Activated CD4-positive, alpha-beta T cell treated with anti-CD3 and anti-CD28 coated beads, Interleukin-2, Interleukin-6, amounts not matched to agents 100 ng/mL and 50 ng/mL, durations not matched to agents 16 hours and 8 hours (primary cell): ENCODE results near the gene CCN6.
A peak's percentile ranks its signal among the peaks of the same experiment; 100 is the strongest.
"Not testable (repeated sequence)": the region's sequence is repeated elsewhere in the genome, so short reads cannot be mapped to it uniquely, and the experiment has no call there.

ENCODE experiments used
- DNase-seq: peaks from one replicate; pipeline ENCODE4 v3.0.0-alpha.2; 2020

Gene CCN6

DNA sequence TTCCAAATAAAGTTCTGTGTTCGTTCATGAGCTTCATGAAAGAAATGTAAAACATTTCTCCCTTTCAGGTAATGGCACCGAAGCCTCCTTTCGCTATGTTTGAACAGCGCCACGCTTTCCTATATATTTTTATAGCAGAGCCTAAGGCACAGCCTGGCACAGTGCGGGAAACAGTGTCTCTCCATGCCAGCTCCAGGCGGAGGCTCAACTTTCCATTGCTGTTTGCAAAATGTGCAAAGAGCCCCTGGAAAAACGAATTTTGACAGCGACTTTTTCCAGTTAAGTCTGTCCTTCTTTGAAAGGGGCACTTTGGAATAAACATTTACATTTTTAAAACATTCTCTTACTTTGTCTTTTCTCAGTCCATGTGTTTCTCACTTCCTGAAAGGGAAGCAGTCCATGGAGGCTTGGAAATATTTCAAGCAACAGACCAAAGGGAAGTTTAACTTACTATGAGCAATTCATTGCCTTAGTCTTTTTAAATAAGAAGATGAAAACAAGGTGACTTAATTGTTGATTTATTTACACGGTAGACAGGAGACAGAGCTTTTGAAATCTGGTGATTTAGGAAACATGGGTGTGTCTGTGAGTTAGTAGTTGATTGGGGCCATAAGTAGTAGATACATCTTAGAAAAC, 769 bp downstream of the CCN6 start:
- DNase-seq: no peak

DNA sequence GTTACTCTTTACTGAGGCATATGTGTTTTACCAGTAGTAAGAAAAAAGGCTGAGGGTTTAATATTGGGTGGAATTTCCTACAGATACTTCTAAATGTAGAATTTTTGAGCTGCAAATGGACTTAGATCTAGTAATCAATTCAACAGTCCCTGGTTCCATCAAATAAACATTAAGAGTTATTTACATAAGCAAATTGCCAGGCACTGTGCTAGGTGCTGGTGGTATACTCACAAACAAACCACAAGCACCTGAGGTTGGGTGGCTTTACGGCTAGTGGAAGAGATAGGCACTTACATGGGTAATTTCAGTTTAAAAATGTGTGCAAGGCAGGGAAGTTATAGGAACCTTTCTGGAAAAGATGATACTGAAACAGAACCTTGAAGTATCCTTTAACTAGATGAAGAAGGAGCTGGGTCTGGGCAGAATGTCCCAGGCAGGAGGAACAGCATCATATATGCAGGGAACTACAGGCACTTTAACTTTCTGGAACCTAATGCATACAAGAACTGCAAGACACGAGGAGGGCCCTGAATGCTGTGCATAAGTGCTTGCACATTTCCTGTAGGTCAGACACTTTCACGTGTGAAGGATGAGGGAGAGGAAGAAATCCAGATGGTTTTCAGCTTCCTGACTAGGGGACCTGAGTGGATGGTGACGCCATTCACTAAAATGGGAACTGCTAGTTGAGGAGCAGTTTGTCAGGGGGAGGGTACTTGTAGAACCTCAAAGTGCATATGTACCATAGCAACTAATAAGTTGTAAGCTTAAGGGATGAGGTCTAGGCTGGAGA, 4.5 kb downstream of the CCN6 start:
- no peak for DNase-seq

DNA sequence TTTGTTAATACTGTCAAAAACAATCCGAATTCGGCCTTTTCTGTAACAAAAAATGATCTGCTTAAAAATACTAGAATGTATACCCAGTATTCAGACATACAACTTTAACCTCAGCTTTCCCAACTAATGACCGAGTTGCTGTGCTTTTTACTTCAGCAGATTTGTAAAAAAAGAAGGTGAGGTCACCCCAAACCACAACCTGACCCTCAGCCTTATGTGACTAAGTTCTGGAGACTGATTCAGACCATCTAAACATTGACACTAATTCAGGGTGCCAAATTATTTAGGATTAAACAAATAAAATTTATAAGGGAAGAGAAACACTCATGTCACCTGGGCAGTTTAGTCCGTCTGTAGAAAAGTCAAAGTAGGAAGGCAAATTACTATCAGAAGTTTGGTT, 7.7 kb downstream of the CCN6 start:
- DNase-seq: no peak

DNA sequence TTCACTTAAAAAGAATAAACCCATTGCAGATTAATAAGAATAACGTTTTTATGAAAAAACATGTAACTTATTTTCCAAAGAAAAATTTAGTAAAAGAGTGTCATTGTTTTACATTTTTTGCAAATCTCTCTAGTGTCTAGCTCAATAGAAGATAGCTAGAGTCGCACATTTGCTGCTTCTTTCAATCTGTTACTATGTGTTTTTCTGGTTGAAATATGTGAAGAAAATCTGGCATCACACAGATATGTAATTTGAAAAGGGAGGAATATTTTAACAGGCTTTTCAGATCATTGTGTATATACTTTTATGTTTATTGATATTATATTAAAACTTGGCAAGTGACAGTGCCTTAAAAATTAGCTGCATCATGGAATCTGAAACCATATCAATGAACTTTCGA, 9.1 kb downstream of the CCN6 start:
- no peak for DNase-seq

DNA sequence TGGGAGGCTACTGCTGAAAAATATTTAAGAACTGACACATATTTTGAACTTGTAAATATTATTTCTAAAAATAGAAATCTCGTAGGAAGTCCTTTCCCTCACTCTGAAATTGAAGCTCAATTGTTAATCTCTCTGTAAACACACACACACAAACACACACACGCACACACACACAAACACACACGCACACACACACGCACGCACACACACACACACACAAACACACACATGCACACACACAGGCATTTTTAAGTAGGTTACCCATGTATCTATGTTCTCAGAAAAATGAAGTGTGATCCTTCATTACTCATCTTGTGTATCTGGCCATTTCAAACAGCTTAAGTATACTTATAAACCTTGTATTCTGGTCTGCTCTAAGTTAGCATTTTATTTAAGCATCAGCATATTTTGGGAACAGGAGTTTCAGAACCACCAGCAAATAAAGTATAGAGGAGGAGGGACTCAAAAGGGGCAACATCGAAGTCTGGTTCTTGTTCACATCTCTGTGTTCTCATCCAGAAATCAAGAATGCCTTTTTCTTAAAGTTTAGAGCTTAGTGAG, 11.6 kb downstream of the CCN6 start:
- no peak for DNase-seq

DNA sequence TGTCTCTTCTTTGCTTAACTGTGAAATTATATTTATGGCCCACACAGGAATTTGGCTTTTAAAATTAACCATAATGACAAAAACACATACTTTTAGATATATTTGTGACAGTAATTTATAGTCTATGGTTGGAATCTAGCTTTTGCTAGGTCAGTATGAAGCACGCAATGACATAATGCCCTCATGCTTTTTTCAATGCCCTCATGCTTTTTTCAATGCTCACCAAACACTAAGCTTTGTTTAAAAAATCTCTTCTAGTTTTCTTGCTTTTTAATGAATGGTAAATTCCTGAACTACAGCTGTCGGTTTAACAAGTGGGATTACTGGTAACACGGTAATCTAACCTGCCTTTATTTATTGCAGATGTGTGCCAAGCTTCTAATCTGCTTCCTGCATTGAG, 12.7 kb downstream of the CCN6 start:
- DNase-seq: no peak

DNA sequence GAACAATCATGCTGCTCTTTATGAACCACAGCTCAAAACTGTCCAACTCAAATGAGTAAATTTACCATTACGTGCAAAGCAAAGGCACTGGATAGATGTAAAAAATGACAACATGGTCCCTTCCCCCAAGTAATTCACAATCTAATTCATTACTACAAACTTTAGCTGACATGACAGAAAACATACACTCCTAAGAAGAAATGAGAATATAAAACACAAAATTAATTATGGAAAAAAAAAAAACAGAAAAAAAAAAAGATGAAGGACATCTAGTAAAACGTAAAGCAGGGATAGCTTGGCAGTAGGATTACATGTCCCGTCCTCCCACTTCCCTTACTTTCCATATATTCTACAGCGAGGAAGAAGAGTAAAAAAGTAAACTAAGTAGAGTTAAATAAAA, 27.7 kb downstream of the CCN6 start:
- no peak for DNase-seq

DNA sequence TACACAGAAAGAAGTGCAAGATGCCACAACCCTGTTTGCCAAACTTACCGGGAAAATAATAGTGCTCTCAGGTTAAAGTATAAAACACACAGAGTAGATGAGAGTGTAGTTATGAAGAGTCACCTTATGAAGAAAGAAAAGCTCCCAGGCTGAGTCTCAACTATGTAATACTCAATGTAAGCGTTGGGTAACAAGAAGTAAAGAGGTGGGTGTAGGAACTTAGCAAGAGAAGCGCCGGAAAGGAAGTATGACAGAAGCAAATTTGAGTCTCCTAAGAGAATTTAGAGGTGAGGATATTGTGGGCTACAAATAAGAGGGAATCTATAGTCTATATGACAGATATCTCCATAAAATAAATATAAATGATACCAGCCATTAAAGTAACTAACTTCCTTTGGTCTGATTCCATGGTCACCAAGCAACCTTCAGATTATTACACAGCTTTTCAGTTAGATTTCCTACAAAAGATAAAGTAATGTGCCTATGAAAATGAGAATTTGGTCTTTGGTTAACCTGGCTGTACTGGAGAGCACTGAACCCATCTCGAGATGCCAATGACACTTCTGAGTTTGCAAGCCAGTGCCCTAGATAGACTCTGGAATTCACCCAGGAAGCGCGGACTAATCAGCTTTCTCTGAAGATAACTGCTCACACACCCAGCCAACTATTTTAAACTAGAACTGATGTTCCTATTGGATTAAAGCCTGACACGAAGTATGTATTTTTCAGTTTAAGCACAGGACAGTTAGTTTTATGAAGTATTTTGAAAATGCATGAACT, 31.6 kb downstream of the CCN6 start:
- no peak for DNase-seq

DNA sequence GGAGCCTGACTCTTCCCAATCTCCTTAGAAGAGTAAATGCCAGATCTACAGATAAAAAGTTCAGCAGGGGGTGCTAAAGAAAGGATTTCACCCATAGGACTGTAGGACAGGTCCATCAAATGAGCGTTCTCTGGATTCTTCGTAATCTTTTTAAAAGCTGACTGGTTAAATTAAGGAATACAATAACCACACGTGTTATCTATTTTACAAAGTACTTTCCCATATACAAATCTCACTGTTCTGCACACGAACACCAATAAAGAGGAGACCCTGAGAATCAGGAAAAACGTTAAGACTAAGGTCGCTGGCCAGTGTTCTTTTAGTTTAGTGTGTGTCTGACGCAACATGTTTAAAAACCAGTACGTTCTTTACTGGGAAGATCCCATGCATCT, 32.8 kb downstream of the CCN6 start:
- peak; percentile 37 for DNase-seq

DNA sequence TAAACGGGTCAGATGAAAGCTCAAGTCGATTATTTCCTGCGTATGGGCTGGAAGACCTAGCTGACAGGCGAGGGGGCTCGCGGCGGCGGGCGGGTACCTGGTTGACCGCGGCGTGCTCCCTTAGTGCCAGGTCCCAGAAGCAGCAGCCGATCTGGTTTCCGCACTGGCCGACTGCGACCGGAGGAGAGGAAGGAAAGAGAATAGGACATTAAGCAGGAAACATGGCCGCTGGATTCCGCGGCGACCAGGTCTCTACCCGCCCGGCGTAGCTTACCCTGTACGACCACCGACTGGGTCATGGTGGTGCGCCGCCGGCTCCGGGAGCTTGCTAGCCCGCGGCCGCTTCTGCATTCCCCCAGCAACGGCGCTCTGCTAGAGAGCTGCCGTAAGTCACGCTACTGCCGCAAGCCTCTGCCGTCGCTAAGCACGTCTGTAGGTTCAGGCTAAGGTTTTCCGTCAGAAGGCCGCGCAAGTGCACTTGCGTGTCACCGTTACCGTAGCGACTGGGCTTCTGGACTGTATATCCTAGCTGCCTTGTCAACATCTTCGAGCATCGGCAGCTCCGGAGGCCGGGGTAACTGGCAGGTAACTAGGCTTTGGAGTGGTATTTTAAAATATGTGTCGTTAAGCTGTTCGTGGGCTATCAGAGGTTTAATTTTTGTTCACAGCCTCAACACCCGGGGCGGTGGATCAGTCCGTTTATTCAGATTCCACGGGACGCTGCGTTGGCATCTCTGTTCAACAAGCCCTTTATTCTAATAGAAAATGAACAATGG, 33.4 kb downstream of the CCN6 start, which contains the start of the genes FAM229B and TUBE1:
FAM229B (plus strand) TSS at position 456 of the 776 bp plus-strand sequence. CDS start 11,693 bp downstream, outside the sequence.
TUBE1 (minus strand) TSS at position 347 of the 776 bp plus-strand sequence; CDS start at position 299, 48 bp downstream.
- peak; percentile 94 for DNase-seq

DNA sequence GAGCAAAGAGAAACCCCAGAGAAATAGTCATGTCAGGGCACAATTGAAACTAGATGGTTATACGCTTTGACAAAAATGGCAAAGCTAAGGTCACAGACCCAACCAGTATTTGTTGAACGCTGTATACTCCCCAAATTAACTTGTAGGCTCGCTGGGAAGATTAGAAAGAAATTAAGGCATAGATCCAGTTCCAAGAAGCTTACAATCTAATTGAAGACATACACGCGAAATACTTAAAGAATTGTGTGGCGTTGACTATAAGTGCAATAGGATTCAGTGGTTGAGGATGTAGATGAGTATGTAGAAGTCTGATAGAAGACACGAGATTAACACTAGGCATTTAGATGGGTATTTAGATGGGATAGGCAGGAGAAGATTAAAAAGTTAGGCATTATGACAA, 34.0 kb downstream of the CCN6 start:
- DNase-seq: no peak

DNA sequence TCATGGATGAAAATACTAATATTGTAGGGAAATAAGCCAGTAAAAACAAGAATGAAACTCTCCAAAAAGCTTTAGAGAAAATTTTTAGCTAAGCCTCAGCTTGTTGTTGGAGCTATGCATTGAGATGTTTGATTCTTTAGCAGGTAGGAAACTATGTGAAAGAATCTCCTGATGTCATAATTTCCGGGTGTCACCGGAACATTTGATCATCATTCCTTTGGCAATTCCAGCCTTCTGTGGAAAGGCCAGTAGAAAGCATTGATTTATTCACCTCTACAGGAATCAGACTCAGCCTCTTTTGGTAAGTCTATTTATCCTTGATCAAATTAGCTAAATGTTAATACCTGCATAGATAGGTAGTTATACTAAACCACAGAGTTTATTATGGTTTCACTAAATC, 43.0 kb downstream of the CCN6 start:
- DNase-seq: no peak

DNA sequence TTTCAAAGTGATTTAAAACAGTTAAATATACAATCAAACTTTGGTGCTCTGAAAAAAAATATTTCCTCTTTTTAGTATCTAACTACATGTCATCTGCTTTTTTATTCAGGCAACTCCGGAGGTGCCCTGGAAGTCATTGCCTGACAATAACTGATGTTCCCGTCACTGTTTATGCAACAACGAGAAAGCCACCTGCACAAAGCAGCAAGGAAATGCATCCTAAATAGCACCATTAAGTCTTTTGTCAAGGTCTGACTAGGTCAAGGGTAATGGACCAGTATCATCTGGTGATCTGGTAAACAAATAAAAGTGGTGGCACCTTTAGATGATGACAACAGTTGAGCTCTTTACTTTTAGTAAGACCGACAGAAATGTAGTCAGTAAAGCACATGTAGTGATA, 46.7 kb downstream of the CCN6 start:
- DNase-seq: no peak

DNA sequence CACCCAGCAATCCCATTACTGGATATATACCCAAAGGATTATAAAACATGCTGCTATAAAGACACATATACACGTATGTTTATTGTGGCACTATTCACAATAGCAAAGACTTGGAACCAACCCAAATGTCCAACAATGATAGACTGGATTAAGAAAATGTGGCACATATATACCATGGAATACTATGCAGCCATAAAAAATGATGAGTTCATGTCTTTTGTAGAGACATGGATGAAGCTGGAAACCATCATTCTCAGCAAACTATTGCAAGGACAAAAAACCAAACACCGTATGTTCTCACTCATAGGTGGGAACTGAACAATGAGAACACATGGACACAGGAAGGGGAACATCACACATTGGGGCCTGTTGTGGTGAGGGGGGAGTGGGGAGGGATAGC, 52.1 kb downstream of the CCN6 start:
- DNase-seq: not testable (repeated sequence)

DNA sequence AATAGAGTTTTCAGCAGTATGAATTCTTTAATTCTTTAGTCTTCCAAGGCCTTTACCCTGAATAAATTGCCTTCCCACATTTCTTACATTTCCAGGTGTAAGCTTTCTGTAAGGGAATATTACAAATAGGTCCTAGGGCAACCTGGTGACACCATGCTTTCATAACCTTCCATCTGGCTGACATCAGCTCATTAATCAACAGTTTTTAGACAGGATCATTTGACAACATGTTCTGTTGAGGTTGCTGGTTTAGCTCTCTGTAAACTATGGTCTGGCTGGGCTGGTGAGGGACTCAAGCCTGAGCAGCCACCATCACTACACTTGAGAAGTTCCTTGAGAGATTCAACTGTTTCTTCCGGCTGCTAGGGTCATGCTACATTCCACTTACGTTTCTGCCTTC, 52.7 kb downstream of the CCN6 start:
- no peak for DNase-seq

DNA sequence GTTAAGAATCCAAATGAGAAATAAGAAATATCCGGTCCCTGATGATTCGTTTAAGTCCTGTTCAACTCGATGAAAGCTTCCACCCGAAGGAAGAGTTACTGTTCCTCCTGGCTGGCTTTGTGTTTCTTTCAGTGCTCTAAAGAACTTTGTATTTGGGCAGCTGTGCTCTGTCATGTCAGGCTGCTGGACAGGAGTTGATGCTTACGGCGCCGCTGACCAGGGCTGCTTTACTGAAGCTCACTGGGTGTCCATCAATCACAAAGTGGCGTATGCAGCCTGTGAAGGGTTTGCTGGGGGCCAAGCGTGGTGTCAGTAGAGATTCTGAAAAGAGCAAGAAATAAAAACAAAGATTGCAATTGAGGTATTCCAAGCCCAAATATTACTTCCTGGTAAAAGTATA, 55.4 kb downstream of the CCN6 start:
- no peak for DNase-seq

DNA sequence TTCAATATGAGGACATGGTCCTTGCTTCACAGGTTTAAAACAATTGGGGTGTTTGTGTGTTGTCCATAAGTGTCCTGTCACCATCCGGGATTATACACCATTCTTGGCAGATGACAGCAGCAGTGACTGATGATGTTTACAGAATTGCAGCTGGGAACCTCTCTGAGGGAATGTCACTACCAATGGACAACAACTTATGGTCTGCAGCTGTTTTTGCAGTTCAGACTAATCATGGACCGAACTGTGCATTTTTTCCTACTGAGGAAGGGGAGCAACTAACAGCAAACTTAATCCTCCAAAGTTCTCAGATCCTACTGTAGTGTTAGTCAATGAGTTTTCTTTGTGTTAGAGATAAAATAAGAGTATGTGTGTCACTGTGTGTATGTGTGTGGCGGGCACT, 59.5 kb downstream of the CCN6 start:
- no peak for DNase-seq

DNA sequence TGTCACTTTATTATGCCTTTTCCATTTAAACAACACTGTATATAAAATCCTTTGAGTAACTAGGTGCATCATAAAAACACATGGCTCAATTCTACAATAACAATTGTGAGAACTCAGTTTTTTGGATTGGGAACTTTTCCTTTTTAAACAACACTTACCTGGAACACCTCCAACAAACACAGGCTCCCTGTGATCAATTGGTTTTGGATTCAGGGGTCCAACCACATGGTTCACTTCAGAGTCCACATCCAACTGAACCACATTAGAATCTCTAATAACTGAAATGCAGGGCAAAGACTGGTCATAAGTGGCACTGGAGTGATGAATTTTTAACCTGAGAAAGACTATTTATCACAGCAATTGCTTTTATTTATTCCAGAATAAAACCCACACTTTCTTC, 60.0 kb downstream of the CCN6 start:
- DNase-seq: no peak

DNA sequence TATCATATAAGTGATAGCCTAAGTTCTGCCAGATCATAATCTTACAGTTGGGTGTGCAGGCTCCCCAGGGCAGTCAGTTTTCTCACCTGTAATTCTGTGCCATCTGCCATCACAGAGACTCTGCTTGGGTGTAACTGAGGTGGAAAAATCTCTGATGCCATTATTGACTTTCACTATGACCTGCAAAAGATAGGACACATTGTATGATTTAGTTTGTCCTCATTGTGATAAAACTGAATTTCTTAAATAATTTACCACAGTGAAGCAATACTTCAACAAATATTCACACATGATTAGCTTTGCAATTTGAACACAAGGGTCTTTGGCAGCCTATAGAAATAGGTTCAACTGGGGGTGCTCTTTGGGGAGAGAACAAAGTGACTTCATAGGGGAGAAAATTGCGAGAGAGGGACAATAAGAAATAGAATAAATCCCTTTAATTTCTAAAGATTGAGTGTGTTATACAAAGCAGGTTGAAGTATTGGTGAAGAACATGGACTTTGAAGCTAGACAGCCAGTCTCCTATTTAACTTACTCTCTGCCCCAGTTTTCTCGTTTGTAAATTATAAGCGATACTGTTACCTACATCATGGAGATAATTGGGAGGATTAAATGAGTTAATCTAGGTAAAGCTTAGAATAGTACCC, 60.8 kb downstream of the CCN6 start:
- no peak for DNase-seq

DNA sequence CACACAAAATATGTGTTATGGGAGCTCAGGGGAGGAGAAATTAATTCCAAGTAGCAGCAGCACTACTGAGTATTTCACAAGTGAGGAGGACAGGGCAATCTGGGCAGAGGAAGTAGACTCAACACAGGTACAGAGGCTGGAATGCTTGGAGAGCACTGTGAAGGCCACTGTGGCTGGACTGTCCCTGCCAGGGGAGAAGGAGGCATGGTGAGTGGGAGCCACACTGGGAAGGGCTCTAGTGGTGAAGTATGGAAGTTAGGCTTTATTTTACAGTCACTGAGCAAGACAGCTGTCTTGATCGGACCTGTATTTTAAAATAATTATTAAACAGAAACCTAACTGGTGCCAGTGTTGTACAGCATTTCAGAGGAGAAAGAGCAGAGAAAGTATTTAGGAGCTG, 62.3 kb downstream of the CCN6 start:
- DNase-seq: no peak

DNA sequence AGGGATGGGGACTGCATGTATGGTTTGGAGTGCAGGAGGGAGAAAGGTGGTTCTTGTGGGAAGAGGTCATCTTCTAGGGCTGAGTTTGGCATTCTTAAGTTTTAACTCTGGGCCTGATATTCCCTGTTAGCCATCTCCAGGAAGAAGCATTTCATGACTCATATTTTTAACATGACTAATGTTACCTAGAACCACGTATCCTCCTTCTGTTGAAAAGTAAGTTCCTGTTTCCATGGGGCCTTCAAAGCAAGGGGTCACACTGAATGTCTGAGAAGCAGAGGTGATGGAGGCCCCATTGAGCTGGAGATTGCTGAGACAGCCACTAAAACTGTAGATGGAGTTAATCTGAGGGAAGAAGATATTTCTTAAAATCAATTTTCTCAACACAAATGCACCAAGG, 63.6 kb downstream of the CCN6 start:
- DNase-seq: peak; percentile 44

DNA sequence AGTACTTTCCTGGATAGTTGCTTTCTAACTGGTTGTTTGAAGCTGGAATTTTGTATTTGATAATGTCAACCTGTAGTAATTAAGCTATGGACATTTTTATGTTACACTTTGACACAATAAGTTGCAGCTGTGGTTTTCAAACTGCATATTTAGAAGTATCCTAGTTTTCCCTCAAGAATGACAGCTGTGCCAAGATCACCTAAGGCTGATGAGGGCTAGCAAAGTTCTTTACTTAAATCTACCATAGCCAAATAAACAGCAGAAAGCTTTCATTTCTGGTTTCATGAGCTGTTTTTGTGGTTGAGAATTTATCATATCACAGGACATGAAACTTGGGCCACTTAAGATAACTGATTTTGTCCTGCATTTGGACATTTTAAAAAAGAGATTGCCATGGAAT, 64.1 kb downstream of the CCN6 start:
- no peak for DNase-seq
